Activated CD4-positive, alpha-beta T cell treated with anti-CD3 and anti-CD28 coated beads for 24 hours (primary cell): Measurements from ENCODE around the gene ANKRD49.

Source experiments
- DNase-seq, 2 donors: peaks; one replicate each; pipeline ENCODE4 v3.0.0-alpha.2; 2020; ENCODE audit warnings: low read depth in 2 of 2

The ANKRD49 gene

DNA sequence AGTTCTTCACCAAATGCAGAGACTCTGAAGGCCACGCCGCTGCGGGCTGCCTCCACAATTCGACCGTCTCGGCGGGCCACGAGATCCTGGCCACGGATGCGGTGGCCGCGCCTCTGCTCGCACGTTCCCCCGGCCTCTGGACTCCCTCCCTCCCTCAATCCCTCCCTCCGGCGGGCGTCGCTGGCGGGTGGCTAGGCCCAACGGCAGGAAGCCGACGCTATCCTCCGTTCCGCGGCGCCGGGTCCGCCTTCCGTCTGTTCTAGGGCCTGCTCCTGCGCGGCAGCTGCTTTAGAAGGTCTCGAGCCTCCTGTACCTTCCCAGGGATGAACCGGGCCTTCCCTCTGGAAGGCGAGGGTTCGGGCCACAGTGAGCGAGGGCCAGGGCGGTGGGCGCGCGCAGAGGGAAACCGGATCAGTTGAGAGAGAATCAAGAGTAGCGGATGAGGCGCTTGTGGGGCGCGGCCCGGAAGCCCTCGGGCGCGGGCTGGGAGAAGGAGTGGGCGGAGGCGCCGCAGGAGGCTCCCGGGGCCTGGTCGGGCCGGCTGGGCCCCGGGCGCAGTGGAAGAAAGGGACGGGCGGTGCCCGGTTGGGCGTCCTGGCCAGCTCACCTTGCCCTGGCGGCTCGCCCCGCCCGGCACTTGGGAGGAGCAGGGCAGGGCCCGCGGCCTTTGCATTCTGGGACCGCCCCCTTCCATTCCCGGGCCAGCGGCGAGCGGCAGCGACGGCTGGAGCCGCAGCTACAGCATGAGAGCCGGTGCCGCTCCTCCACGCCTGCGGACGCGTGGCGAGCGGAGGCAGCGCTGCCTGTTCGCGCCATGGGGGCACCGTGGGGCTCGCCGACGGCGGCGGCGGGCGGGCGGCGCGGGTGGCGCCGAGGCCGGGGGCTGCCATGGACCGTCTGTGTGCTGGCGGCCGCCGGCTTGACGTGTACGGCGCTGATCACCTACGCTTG lies 50.2 kb downstream of the ANKRD49 start, which contains the start of gene FUT4:
TSS of gene FUT4 (plus strand) at position 227 of the 951 bp plus-strand sequence. CDS start at position 440, 213 bp downstream.
- peak; percentile 53 to 63 for DNase-seq

DNA sequence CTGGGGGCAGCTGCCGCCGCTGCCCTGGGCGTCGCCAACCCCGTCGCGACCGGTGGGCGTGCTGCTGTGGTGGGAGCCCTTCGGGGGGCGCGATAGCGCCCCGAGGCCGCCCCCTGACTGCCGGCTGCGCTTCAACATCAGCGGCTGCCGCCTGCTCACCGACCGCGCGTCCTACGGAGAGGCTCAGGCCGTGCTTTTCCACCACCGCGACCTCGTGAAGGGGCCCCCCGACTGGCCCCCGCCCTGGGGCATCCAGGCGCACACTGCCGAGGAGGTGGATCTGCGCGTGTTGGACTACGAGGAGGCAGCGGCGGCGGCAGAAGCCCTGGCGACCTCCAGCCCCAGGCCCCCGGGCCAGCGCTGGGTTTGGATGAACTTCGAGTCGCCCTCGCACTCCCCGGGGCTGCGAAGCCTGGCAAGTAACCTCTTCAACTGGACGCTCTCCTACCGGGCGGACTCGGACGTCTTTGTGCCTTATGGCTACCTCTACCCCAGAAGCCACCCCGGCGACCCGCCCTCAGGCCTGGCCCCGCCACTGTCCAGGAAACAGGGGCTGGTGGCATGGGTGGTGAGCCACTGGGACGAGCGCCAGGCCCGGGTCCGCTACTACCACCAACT lies 51.0 kb downstream of the ANKRD49 start:
- DNase-seq, result peak in 1 of 2 donors; percentile 7

DNA sequence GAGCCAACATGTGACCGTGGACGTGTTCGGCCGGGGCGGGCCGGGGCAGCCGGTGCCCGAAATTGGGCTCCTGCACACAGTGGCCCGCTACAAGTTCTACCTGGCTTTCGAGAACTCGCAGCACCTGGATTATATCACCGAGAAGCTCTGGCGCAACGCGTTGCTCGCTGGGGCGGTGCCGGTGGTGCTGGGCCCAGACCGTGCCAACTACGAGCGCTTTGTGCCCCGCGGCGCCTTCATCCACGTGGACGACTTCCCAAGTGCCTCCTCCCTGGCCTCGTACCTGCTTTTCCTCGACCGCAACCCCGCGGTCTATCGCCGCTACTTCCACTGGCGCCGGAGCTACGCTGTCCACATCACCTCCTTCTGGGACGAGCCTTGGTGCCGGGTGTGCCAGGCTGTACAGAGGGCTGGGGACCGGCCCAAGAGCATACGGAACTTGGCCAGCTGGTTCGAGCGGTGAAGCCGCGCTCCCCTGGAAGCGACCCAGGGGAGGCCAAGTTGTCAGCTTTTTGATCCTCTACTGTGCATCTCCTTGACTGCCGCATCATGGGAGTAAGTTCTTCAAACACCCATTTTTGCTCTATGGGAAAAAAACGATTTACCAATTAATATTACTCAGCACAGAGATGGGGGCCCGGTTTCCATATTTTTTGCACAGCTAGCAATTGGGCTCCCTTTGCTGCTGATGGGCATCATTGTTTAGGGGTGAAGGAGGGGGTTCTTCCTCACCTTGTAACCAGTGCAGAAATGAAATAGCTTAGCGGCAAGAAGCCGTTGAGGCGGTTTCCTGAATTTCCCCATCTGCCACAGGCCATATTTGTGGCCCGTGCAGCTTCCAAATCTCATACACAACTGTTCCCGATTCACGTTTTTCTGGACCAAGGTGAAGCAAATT lies 51.7 kb downstream of the ANKRD49 start:
- no peak for DNase-seq

DNA sequence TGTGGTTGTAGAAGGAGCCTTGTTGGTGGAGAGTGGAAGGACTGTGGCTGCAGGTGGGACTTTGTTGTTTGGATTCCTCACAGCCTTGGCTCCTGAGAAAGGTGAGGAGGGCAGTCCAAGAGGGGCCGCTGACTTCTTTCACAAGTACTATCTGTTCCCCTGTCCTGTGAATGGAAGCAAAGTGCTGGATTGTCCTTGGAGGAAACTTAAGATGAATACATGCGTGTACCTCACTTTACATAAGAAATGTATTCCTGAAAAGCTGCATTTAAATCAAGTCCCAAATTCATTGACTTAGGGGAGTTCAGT lies 52.3 kb downstream of the ANKRD49 start:
- DNase-seq, result no peak

DNA sequence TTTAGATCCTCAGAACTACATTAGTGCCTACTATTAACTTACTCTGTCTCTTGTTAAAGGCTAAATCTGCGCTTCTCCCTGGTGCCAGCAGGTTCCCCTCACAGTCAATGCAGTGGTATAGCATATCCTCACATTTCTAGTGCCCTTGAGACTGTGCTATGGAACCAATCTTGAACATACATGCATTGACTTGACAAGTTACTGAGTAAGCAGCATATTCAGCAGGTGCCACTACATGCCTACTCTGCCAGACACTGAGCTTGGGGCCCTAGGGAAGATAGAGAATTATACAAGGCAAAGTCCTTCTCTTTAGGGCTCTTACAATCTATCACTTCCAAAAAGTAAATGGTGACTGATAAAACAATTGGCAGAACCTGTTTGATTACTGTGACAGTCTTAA lies 53.1 kb downstream of the ANKRD49 start:
- DNase-seq, result no peak

DNA sequence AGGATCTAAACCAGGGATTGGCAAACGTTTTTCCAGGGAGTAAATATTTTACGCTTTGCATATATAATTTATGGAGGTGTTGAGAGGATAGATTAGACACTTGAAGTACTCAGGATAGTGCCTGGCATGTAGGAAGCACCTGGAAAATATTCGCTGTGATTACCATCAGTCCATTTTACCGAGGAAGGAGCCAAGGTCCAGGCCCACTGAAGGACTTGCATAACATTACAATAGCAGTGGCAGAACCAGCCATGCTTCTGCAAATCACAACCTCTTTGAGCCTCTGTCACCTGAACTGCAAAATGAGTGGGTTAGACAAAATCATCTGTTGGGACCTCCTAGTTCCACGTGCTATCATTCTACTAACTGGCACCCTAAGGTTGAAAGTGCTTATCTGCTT lies 55.4 kb downstream of the ANKRD49 start:
- DNase-seq, result no peak
